ENCODE measurements around the gene ARHGAP8.
"Not testable (repeated sequence)": the region's sequence is repeated elsewhere in the genome, so short reads cannot be mapped to it uniquely, and the experiment has no call there.

Gene ARHGAP8

DNA sequence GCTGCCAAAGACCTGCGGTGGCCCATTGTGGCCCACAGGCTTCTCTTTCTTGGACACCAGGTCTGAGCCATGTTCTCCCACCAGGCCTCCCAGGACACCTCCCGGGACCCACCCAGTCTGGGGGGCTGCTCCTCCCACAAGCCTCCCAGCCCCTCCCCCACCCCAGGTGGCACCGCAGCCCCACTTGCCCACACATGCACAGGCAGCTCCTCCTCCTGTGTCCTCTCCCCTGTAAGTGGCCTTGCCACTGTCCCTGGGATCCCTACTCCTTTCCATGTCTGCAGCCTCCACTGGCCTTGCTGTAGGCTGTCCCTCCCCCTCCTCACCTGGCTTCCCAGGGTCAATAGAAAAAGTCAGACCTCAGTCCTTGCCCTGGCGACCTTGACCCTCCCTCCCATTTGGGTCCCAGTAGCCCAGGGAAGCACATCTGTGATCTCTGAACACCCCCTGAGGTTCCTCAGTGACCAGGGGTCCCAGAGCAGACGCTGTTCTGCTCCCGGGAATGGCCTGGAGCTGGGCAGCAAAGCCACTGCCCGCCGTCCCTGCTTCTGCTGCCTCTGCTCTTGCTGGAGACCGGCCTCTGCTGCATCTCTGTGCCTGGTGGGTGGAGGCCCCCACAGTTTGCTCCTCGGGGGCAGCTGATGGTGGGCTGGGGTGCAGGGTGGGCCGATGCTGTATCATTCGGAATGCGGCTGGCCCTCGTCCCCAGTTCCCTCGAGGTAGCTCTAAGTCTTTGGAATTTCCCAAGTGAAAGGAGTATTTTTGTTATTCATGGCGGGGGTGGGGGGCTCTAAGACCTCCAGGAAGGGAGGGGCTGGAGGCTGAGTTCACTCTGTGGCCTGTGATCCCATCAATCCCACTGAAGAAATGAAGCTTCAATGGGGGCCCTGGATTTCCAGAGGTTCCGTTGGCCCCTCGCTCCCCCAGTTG is 43.6 kb downstream of the ARHGAP8 start:
- ChIA-PET POLR2A (ENCODE audit: low non-redundant PET) (no interaction called here), CTCF (interaction anchor here (0.6 kb wide), 1 partner anchor 305 kb away, joined by 3 read pairs; no protein-coding TSS in a partner anchor)
- no peak for DNase-seq (ENCODE audit: low spot score)
- H3K27ac ChIP-seq, result no peak overlapping the region
- TF ChIP-seq, protein P1, sequence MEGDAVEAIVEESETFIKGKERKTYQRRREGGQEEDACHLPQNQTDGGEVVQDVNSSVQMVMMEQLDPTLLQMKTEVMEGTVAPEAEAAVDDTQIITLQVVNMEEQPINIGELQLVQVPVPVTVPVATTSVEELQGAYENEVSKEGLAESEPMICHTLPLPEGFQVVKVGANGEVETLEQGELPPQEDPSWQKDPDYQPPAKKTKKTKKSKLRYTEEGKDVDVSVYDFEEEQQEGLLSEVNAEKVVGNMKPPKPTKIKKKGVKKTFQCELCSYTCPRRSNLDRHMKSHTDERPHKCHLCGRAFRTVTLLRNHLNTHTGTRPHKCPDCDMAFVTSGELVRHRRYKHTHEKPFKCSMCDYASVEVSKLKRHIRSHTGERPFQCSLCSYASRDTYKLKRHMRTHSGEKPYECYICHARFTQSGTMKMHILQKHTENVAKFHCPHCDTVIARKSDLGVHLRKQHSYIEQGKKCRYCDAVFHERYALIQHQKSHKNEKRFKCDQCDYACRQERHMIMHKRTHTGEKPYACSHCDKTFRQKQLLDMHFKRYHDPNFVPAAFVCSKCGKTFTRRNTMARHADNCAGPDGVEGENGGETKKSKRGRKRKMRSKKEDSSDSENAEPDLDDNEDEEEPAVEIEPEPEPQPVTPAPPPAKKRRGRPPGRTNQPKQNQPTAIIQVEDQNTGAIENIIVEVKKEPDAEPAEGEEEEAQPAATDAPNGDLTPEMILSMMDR (conservative IDR thresholded peaks at IDR 0.05; ENCODE audit: low read depth), result no peak

DNA sequence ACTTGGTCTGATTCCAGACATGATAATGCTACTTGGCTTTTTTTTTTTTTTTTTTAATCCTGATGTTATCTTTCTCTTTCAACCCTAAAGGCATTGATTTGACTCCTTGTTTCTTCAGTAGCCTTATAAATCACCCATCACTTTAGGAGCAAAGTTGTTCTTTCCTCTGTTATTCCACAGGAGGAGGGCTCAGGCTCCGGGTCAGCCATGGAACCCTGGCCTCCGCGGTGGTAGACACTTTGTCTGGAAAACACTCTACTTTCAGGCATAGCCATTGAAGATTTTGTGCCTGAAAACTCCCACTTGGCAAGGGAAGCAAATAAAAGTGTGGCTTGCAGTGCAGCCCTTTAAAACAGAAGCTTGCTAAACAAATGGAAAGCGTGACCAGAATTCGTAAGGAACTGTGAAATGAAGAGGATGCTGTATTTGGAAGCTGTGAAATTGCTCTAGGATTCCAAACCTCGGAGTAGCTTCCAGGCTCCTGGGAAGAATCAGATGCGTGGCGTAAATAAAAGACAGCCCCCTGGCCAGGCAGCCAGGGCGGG is 44.9 kb downstream of the ARHGAP8 start:
- TF ChIP-seq, protein P1 (conservative IDR thresholded peaks at IDR 0.05; ENCODE audit: low read depth), result no peak
- H3K27ac ChIP-seq, result no peak overlapping the region
- ChIA-PET CTCF (no interaction called here), POLR2A (ENCODE audit: low non-redundant PET) (no interaction called here)
- no peak for DNase-seq (ENCODE audit: low spot score)

DNA sequence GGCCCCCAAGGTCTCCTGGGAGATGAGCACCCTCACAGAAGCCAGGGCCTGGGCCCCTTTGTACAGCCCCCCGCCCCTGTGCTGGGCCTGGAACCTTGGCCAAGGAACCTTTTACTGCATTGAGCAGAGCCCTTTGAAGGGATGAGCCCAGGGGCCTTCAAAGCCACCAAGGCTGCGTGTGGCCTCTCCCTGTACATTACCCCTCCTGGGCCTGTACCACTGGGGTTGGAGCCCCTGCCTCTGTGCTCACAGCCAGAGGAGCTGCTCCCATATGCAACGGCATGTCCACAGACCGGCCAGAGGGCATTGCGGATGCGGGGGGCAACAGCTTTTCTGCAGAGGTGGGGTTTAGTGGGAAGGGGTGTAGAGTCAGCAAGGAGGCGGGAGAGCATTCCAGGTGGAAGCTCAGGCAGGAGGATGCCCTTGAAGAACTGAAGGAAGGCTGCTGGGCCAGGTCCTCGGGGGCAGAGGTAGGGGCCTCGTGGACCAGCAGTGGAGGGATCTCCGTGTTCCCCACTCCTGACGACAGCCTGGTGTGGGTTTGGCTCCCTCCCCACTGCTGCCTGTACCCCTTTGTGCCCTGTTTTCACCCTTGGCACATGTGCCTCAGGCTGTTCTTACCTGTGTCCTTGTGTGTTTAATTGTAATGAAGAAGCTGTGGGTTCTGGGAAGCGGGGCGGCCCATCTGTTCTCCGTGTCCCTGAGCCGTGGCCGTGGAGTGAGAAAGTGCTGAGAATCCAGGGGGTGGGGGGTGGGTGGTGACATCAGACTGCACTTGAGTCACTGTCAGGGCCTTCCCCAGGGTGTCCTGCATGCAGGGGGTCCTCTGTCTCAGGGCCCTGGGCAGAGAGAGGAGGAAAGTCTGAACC is 46.9 kb downstream of the ARHGAP8 start:
- DNase-seq (ENCODE audit: low spot score), result no peak
- POLR2A ChIA-PET (ENCODE audit: low non-redundant PET), result no interaction called here
- TF ChIP-seq, protein P1 (conservative IDR thresholded peaks at IDR 0.05; ENCODE audit: low read depth), result no peak
- CTCF ChIA-PET, result interaction anchor here (0.6 kb wide), 1 partner anchor 153 kb away, joined by 4 read pairs; no protein-coding TSS in a partner anchor
- H3K27ac ChIP-seq, result no peak overlapping the region

DNA sequence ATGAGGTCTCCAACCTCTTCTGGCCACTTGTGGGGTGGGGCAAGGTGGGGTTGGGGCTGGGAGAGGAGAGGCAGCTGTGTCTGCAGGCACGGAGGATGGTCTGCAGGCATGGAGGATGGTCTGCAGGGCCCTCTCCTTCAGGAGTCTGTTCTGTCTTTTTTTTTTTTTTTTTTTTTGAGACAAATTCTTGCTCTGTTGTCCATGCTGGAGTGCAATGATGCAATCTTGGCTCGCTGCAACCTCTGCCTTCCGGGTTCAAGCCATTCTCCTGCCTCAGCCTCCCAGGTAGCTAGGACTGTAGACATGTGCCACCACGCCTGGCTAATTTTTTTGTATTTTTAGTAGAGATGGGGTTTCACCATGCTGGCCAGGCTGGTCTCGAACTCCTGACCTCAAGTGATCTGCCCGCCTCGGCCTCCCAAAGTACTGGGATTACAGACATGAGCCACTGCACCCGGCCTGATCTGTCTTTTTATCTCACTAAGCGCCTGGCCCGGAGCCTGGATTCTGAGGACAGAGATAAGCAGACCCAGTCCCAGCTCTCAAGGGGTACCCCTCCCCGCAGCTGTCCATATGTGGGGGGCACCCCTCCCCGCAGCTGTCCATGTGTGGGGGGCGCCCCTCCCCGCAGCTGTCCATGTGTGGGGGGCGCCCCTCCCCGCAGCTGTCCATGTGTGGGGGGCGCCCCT is 47.7 kb downstream of the ARHGAP8 start:
- CTCF ChIA-PET, result interaction anchor here (0.6 kb wide), 1 partner anchor 153 kb away, joined by 4 read pairs; no protein-coding TSS in a partner anchor
- POLR2A ChIA-PET (ENCODE audit: low non-redundant PET), result not testable (repeated sequence)

DNA sequence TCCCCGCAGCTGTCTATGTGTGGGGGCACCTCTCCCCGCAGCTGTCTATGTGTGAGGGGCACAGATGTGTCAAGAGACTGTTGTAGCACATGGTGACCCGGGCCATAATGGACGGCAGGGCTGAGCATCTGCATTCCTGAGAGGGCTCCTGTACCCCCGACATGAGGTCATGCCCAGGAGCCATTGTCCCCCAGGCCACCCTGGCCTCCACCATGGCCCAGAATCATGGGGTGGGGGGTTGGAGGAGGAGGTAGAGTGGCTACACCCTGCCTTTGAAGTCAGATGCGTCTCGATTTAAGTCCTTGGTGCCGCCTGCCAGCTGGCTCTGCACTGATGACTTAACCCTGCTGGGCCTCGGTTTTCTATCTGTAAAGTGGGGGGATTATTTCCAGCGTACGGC is 49.1 kb downstream of the ARHGAP8 start:
- TF ChIP-seq, protein P1 (conservative IDR thresholded peaks at IDR 0.05; ENCODE audit: low read depth), result no peak
- POLR2A ChIA-PET (ENCODE audit: low non-redundant PET), result no interaction called here
- no peak for DNase-seq (ENCODE audit: low spot score)
- CTCF ChIA-PET, result no interaction called here
- H3K27ac ChIP-seq, result no peak overlapping the region

More for the DNA sequence above, 47.7 kb downstream of the ARHGAP8 start:
- not testable (repeated sequence) for H3K27ac ChIP-seq; DNase-seq (ENCODE audit: low spot score)

DNA sequence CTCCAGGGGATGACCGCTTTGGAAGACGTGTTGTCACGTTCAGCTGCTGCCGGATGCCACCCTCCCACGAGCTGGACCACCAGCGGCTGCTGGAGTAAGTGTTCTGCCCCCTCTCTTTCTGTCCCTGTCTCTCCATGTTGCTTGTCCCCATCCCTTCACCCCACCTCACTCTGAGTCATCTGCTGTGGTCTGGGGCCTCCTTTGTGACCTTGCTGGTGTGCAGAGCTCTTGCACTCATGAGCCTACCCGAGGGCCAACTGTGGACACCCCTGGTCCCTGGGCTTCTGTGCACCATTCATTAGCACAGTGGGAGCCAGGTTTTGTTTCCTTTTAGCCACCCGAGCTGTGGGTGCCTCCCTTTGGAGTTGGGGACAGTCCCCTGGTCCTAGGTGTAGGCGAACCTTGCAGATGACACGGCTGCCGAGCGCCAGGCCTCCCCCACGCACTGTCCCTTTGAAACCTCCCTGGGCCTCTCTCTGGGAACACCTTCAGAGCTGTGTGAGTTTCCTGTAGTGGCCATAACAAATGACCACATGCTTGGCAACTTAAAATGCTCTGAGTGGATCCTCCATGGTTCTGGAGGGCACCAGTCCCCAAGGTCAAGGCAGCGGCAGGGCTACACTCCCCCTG is 49.8 kb downstream of the ARHGAP8 start:
- CTCF ChIA-PET, result interaction anchor here (0.6 kb wide), 1 partner anchor 286 kb away, joined by 3 read pairs; no protein-coding TSS in a partner anchor
- H3K27ac ChIP-seq, result no peak overlapping the region
- TF ChIP-seq, protein P1 (conservative IDR thresholded peaks at IDR 0.05; ENCODE audit: low read depth), result no peak
- no peak for DNase-seq (ENCODE audit: low spot score)
- POLR2A ChIA-PET (ENCODE audit: low non-redundant PET), result no interaction called here
